GM21825 (cell line): ENCODE results near the gene DENND1A.
"Not testable (repeated sequence)": the region's sequence is repeated elsewhere in the genome, so short reads cannot be mapped to it uniquely, and the experiment has no call there.

Experiments
- ATAC-seq: cut with Tn5 transposase; IDR thresholded peaks from one replicate; pipeline ENCODE4 v1.9.1; 2021; ENCODE audit warnings: mild to moderate bottlenecking, moderate library complexity; ENCODE audit not compliant: unreplicated experiment

The DENND1A gene

GRCh38 chr9:123406691-123407216 is 523.2 kb downstream of the DENND1A start:
- ATAC-seq: no peak

DNA sequence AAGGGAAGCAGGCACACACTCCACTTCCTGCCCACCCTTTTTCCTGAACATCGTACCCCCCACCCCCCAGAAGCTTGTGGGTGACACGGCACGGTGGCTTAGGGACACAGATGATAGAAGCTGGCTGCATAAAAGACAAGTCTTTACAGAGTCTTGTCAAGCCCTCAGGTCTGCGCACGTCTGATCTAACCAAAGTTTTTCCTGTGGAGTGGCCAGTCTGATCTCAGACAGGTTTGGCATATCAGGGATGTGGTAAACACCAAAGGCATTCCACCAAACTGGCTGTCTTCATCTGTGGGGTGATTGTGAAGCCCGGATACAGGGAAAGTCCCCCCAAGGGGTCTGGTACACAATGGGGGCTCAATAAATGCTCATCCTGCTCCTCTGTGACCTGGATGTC is 523.9 kb downstream of the DENND1A start:
- ATAC-seq: no peak

DNA sequence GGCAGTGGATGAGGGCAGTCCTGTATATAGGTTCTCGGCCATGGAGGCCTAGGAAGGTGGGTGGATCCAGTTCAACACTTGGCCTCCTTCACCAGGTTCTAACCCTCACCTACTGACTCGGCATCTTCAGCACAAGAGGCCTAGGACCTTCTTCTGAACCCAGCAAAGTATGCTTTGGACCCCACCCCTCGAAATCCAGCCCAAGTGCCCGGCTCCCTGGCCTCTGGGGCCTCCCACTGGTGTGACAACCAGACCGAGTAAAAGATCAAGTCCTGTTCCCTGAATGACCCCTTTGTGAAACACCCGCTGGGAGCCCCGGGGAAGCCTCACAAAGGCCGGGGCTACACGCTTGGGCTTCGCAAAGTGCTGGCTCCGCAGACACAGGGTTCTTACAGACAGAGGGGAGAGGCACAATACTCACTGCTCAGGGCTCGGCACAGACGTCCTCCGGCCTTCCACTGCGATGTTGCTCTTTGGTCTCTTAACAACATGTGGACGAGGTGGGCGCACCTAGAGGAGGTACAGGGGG is 526.9 kb downstream of the DENND1A start:
- ATAC-seq: no peak

DNA sequence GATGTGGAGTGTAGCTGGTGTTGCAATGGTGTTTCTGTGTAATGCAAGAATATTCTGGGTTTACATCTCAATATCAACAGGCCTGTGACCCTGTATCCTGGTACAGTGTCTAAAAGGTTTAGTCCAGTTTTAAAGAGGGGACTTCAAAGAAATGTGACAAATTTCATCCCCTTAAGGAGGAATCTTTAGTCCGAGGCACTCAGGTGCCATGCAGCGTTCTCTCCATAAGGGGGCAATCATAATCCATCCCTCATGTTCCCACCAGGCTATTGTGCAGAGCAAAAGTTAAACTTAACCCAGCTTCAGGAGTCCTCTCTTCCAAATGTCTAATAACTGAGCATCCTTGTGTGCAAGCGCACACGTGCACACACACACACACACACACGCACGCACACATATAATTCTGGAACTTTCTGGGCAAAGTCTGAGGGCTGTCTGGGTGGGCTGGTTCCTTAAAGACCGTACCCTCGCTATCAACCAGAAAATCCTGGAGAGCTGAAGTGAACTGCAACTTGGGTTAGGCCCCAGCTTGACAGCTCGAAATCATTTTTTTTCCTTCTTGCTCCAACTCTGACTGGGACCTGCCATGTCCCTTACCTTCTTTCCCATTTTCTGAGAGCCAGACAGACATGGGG is 527.9 kb downstream of the DENND1A start:
- ATAC-seq: no peak

DNA sequence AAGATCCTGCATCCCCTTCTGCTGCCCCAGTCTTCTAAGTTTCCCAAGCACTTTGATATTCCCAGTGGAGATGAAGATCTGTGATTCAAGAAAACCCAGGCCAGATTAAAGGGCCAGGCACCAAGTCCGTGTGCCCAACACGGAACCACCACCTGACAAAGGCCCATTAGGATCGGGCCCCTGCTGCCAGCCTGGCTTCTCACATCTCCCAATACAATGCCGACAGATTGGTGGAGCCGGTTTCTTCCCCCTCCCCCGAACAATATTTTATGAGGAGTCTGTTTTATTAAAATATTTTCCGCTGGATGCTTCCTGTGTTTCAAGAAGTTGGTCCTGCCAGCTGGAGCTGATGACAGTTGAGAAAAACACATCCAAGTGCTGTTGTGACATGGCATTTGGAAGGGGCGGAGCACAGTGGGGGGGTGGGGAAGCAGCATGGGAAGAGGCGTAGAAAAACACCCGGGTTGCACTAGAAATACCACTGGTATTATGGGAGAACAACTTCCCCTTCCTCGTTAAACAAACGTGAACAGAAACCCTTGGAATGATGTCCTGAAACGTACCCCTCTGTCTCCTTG is 528.9 kb downstream of the DENND1A start:
- no peak for ATAC-seq

DNA sequence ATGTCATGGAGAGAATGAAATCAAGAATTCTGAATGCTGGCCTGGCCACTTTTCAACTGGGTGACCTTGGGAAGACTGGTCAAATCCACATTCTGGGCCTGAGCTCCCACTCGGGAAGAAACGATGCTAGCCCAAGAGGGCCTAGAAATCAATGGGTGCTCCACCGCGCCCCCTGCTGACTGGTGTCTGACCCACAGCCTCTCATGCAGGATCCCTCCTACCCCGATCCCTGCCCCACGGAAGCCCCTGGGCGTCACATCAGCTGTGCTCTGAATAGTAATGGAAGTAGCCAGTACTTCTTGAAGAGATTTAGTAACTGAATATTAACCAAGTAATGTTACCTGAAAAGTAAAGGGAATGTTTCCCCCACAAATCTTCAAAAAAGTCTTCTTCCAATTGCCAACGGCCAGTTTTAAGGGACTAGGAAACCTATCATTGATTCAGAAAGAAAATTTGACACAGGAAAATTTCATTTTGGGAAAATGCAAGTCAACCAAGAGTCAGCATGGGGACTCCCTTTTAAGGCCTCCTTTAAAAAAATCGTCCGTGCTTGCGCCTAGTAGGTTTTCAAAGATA is 530.0 kb downstream of the DENND1A start:
- ATAC-seq: no peak

- ATAC-seq: not testable (repeated sequence)
Measured at GRCh38 chr9:123398938-123399337, 531.0 kb downstream of the DENND1A start.

DNA sequence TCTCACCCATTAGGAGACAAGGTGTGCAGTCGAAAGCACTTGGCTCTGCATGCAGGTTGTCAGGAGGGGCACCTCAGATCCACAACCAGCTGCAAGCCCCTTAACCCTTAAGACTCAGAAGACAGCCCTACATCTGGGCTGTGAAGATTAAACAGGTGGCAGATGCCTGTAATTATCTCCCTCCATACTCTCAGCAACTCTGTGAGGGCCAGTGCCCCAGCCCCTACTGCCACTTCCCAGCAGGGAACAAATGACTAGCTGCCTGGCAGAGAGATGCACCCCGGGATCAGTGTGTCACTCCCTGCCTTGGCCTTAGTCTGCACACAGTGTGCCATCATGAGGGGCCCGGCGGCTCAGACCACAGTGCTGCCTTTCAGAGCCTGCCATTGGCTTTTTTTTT is 532.0 kb downstream of the DENND1A start:
- no peak for ATAC-seq

GRCh38 chr9:123395689-123396511 is 534.0 kb downstream of the DENND1A start:
- ATAC-seq: no peak

GRCh38 chr9:123395276-123395688 is 534.6 kb downstream of the DENND1A start:
- ATAC-seq: no peak

DNA sequence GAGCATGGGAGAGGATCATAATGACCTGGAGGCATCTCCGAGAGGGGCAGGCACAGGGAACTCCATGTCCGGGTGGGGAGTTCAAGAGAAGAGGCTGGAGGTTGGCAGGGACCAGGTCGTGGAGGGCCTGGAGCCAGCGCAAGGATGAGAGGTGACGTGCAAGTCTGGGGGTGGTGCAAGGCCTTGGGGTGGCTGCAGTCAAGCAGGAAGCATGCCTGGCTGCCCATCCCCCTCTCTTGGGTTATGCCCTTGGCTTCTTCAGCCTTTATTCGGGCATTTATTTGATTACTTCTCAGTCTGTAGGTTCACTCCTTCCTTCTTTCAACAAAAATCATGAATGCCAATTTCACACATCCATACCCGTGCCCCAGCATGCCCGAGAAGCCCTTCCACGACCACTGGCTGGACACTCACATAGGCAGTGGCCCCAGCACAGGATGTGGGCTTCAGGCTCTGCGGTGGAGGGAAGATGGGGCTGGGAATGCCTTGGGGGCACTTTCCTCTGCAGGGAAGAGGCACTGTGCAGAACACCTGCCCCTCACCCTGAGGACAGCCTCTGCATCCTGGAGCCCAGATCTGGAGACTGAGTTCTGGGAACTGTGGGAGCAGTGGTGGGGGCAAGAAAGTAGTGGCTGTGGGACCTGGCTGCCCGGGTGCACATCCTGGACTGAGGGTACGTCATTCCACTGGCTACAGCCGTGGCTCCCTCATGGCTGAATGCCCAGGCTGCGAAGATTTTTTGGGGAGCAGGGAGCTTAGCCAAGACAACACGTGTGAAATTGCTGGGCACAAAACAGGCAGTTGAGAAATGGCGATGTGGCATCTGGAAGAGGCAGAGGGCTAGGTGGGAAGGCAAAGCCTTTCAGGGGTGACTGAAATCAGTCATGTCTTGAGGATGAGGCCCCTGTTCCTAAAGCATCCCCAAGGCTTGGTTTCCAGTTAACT is 535.4 kb downstream of the DENND1A start:
- no peak for ATAC-seq

DNA sequence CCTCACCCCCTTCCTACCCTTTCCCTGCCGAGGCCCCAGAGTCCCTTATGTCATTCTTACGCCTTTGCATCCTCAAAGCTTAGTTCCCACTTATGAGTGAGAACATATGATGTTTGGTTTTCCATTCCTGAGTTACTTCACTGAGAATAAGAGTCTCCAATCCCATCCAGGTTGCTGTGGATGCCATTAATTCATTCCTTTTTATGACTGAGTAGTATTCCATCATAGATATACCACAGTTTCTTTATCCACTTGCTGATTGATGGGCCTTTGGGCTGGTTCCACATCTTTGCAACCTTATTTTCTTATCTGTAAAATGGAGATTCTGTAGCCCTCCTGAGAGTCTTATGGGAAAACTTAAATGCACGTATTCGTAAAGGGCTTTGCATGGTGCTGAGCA is 537.1 kb downstream of the DENND1A start:
- ATAC-seq: no peak

- no peak for ATAC-seq
Measured at GRCh38 chr9:123391946-123392345, 538.0 kb downstream of the DENND1A start.

DNA sequence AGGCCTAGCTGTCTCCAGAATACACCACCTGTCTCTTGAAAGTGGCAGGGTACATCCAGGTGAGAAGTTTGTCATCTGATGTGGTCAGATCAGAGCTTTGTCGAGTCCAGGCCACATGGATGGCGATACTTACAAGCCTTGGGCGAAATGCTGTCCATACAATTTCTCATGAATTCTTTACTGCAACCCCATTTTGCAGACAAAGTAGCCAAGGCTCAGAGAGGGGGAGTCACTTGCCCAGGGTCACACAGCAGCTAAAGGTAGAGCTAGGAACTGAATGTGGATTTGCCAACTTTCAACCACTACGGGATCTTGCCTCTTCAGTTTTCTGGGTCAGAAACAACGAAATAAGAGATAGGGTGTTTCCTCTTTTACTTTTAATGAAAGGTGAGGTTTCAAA is 538.7 kb downstream of the DENND1A start:
- ATAC-seq: no peak

GRCh38 chr9:123390337-123391135 is 539.4 kb downstream of the DENND1A start:
- no peak for ATAC-seq

GRCh38 chr9:123389698-123390097 is 540.2 kb downstream of the DENND1A start:
- ATAC-seq: no peak

DNA sequence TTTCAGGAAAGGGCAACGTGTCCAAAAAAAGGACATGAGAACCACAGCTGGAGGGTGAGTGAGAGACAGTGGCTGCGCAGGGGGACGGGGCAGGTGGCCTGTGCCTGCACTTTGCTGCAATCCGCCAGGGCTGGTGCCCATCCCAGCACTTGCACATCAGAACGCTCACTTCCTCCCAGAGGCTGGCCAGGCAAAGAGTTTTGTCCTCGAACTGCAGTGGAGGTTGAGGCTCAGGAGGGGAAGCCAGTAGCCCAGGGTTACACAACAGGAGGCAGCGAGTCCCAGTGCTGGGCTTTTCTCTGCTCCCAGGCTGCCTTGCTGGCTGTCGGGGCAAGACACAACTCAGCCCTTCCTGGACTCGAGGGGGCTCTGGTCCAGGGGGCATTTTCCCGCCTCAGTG is 540.9 kb downstream of the DENND1A start:
- ATAC-seq: no peak

DNA sequence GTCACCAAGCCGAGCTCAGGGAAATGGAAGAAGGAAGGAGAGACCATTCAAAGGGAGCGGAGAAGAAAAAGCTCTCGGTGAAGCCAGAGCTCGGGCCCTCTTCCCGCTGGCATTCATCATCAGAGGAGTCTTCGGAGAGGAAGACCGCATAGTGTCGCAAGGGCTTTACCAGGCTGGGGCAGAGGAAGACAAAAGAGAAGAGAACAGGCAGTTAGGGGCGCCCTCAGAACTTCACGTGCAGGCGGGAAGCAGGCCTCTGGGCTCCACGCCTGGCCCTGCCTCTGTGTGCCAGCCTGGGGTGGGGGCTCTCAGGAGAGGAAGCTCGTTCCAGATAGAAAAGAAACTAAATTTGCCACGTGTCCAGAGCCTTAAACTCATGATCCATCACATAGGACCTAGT is 542.2 kb downstream of the DENND1A start:
- no peak for ATAC-seq

GRCh38 chr9:123383512-123384170 is 546.3 kb downstream of the DENND1A start:
- ATAC-seq: no peak
